Heart left ventricle (tissue), 16 donors: ENCODE results near the gene AIG1. TPM values are rescaled to one million over a fixed set of nuclear protein-coding genes. Genes with fewer than 3 reads are reported as not detected.

Experiments
- ATAC-seq, 4 donors: fragments of 200-7000 bp; cut with Tn5 transposase; one replicate each; pipeline ENCODE4 v1.9.1; 2020 to 2022; ENCODE audit warnings: moderate library complexity in 4 of 4, mild to moderate bottlenecking in 3 of 4, moderate number of reproducible peaks in 1 of 4
- DNase-seq, 5 donors: peaks; one replicate each; pipeline ENCODE4 v3.0.0-alpha.2; 2020
- H3K27ac ChIP-seq, 12 donors: fragments of 200-600 bp; sonication (generic) in 4 of 12; one replicate each; pipeline versions ENCODE4 v1.5.0 to v1.8.0; 2016 to 2022; ENCODE audit warnings: mild to moderate bottlenecking in 2 of 12
- H3K27me3 ChIP-seq, 9 donors: fragments of 200-600 bp; sonication (generic) in 2 of 9; one replicate each; pipeline versions ENCODE4 v1.5.1 to v1.8.0; 2016 to 2022; ENCODE audit warnings: mild to moderate bottlenecking in 3 of 9
- H3K36me3 ChIP-seq, 9 donors: fragments of 200-600 bp; sonication (generic) in 2 of 9; one replicate each; pipeline versions ENCODE4 v1.5.0 to v1.8.0; 2018 to 2022; ENCODE audit warnings: mild to moderate bottlenecking in 2 of 9
- H3K4me1 ChIP-seq, 12 donors: fragments of 200-600 bp; sonication (generic) in 4 of 12; one replicate each; pipeline versions ENCODE4 v1.5.0 to v1.8.0; 2016 to 2022; ENCODE audit warnings: mild to moderate bottlenecking in 3 of 12
- H3K4me3 ChIP-seq, 12 donors: fragments of 200-600 bp; sonication (generic) in 4 of 12; one replicate each; pipeline versions ENCODE4 v1.5.0 to v1.8.0; 2017 to 2022; ENCODE audit warnings: mild to moderate bottlenecking in 9 of 12, moderate library complexity in 4 of 12
- H3K9me3 ChIP-seq, 12 donors: fragments of 200-600 bp; sonication (generic) in 4 of 12; one replicate each; pipeline versions ENCODE4 v1.5.0 to v1.8.0; 2016 to 2022; ENCODE audit warnings: mild to moderate bottlenecking in 1 of 12
- CTCF ChIP-seq, 12 donors: fragments of 200-600 bp; sonication (generic) in 4 of 12; IDR thresholded peaks; one replicate each; pipeline versions ENCODE4 v1.5.0 to v1.8.0; 2018 to 2022; ENCODE audit warnings: antibody characterized with exemption in 12 of 12, mild to moderate bottlenecking in 5 of 12
- POLR2A ChIP-seq, 2 donors: fragments of 450-650 bp; IDR thresholded peaks; one replicate each; pipeline ENCODE4 v1.6.1; 2017; ENCODE audit warnings: antibody characterized with exemption in 2 of 2, mild to moderate bottlenecking in 2 of 2, moderate library complexity in 2 of 2
- WGBS, 4 donors: extraction: QIAGEN DNeasy Blood & Tissue Kit in 2 of 4; methylation state at CpG; one replicate each; pipeline versions ENCODE4 v1.1.5 to v1.1.7; 2013 to 2018; 5-methylcytosine and 5-hydroxymethylcytosine counted together
- intact Hi-C, 10 donors: fragments of 100-400 bp; cut with DNase I; formaldehyde crosslinking; loops; one replicate each; pipeline versions ENCODE4 v1.11.1 to v1.14.2; 2022
- polyA plus RNA-seq, 2 donors: library from polyadenylated mRNA; stranded (reverse); fragments of 200-250 nt; gene quantifications; one replicate each; pipeline ENCODE4 v1.2.3, GENCODE V29; 2013
- total RNA-seq, 9 donors: library from RNA; depleted of rRNA in 2 of 9; stranded (reverse); fragments of >200 nt in 2 of 9; fragmentation: NEBNext Ultra II Directional in 3 of 9; extraction: Animal tissue kit (Norgen Biotek cat#: 25700) in 3 of 9; gene quantifications; one replicate each; pipeline versions ENCODE4 v1.1.0 to v1.2.4, GENCODE V29; 2016 to 2023
- donor health status: ischemic (EF 13 %, LVEDD 7.1; RV severe dilation, severe dysfunction).
- donor health status: healthy with polysubstance abuse.
- donor health status: DM: no; HTN: yes; CAD: no.
- donor health status: DM: no; HTN: no; CAD: no.
- donor health status: ischemic (EF 25% LVEDD 6.9; RV normal size, moderate dysfunction).
- donor health status: ischemic (EF 25% LVEDD 5.7; RV mildly dilated, moderate dysfunction).
- donor health status: healthy.
- donor health status: DM: yes; HTN: yes; CAD: no.
- donor health status: ischemic (EF 35%, LVEDD 5.7; RV mildly dilated, moderate dysfunction).
- donor health status: nonischemic (EF 11% LVEDD 7.7; RV severe dilation, severe dysfunction).
- donor health status: DM: yes; HTN: yes; CAD: no.
- donor health status: PGD.
- donor health status: ischemic (EF 29% LVEDD 5.4; RV normal size, mild dysfunction).
- donor health status: nonischemic (EF 23%, LVEDD 6.1; RV moderate dilation, normal function).

AIG1 gene
- total and polyA plus RNA-seq, 11 donors: 18.1 to 101 (median 64.0) TPM

DNA sequence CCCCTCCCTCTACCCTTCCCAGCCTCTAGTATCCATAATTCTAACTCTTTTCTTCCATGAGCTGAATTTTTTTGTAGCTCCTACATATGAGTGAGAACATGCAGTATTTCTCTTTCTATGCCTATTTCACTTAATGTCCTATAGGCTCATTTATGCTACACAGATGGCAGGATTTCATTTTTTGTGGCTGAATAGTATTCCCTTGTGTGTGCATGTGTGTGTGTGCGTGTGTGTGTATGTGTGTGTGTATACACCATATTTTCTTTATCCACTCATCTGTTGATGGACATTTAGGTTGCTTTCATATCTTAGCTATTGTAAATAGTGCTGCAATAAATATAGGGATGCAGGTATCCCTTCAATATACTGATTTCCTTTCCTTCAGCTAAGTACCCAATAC, 288.8 kb downstream of the AIG1 start:
- intact Hi-C loops: no loop called here
- no peak overlapping the region for H3K4me3 ChIP-seq
- H3K36me3 ChIP-seq: no peaks in the 10 kb centered on the region
- H3K27ac ChIP-seq: no peak overlapping the region
- WGBS, 4 donors: 90 to 91% (median 90%) methylated on average over 1 of the region's 1 CpG
- ATAC-seq: no peak
- H3K4me1 ChIP-seq: no peaks in the 10 kb centered on the region
- DNase-seq: no peak
- no peak for TF ChIP-seq CTCF (IDR thresholded peaks at IDR 0.05)
- no peak for TF ChIP-seq POLR2A (IDR thresholded peaks at IDR 0.05)
- H3K9me3 ChIP-seq: peaks cover 0 to 34% (median 0%) of the 10 kb centered on the region in 12 donors
- no peaks in the 10 kb centered on the region for H3K27me3 ChIP-seq

DNA sequence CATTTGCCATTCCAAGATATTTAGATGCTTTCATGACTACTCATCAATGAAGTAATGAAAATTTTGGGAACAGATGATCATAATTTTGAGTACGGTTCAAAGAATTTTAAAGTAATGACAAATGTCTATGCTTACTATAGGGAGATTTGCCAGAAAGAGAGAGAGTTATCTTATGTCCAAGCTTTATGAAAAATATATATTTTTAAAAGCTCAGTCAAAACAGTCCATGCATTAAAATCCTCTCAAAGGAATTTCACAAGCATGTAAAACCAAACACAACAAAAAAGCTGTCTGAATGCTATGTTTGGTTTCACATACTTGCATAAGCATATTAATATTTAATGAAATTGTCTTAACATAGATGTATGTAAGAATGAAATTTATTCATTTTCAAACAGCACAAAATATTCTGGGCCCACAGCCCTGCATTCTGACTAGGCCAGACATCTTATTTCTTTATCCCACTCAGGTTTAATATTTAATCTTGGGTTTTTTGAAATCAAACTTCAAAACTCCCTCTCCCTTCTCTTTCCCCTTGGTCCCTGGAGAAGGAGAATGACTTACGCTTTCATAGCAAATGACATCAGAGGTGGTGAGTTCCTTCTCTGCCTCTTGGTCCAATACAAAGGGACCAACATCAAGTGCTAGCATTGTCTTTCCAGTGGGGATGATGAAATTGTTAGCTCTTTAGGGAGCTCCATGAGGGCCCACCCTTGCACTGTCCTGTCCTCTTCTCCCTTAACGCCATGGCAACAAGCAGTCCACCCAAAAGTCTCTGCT, 295.6 kb downstream of the AIG1 start:
- ATAC-seq (no peak), DNase-seq (no peak)
- TF ChIP-seq CTCF (IDR thresholded peaks at IDR 0.05) (no peak), POLR2A (IDR thresholded peaks at IDR 0.05) (no peak)
- no peaks in the 10 kb centered on the region for H3K4me1 ChIP-seq
- no peak overlapping the region for H3K27ac ChIP-seq
- 62 to 79% (median 64%) methylated on average over 3 of the region's 3 CpGs for WGBS, 4 donors
- H3K27me3 ChIP-seq: no peaks in the 10 kb centered on the region
- no peak overlapping the region for H3K4me3 ChIP-seq
- intact Hi-C loops: no loop called here
- H3K9me3 ChIP-seq: peaks cover 0 to 30% (median 0%) of the 10 kb centered on the region in 12 donors
- H3K36me3 ChIP-seq: no peaks in the 10 kb centered on the region

GRCh38 chr6:143357152-143357551, 296.5 kb downstream of the AIG1 start:
- intact Hi-C loops: no loop called here

More at GRCh38 chr6:143357152-143357551, 296.5 kb downstream of the AIG1 start:
- H3K36me3 ChIP-seq: no peaks in the 10 kb centered on the region
- no peak for TF ChIP-seq POLR2A (IDR thresholded peaks at IDR 0.05)
- TF ChIP-seq CTCF (IDR thresholded peaks at IDR 0.05): no peak
- H3K4me1 ChIP-seq: no peaks in the 10 kb centered on the region
- DNase-seq (no peak), ATAC-seq (no peak)
- H3K4me3 ChIP-seq: no peak overlapping the region
- H3K27ac ChIP-seq: no peak overlapping the region
- H3K9me3 ChIP-seq: peaks cover 0 to 28% (median 0%) of the 10 kb centered on the region in 12 donors
- no peaks in the 10 kb centered on the region for H3K27me3 ChIP-seq
